ENCODE data around the gene DHRS11.

The DHRS11 gene

GRCh38 chr17:36609498-36609862 is 17.8 kb downstream of the DHRS11 start:
- in situ Hi-C loops (cut with MboI; ENCODE audit: low pct_unique_long_range_greater_than_20kb, low sequenced_read_pairs), result loop anchor here (25.0 kb wide), 3 partner anchors 453 to 778 kb away; partner anchors contain the start of gene C17orf78
- DNase-seq, result no peak

GRCh38 chr17:36610474-36610873 is 18.8 kb downstream of the DHRS11 start:
- no peak for DNase-seq
- in situ Hi-C loops (cut with MboI; ENCODE audit: low pct_unique_long_range_greater_than_20kb, low sequenced_read_pairs), result loop anchor here (25.0 kb wide), 3 partner anchors 452 to 777 kb away; partner anchors contain the start of gene C17orf78

GRCh38 chr17:36611345-36612072 is 19.8 kb downstream of the DHRS11 start:
- in situ Hi-C loops (cut with MboI; ENCODE audit: low pct_unique_long_range_greater_than_20kb, low sequenced_read_pairs), result loop anchor here (25.0 kb wide), 3 partner anchors 451 to 776 kb away; partner anchors contain the start of gene C17orf78
- DNase-seq, result no peak

GRCh38 chr17:36612323-36612722 is 20.6 kb downstream of the DHRS11 start:
- no peak for DNase-seq
- in situ Hi-C loops (cut with MboI; ENCODE audit: low pct_unique_long_range_greater_than_20kb, low sequenced_read_pairs), result loop anchor here (25.0 kb wide), 3 partner anchors 450 to 775 kb away; partner anchors contain the start of gene C17orf78

GRCh38 chr17:36613155-36613554 is 21.5 kb downstream of the DHRS11 start:
- no peak for DNase-seq
- in situ Hi-C loops (cut with MboI; ENCODE audit: low pct_unique_long_range_greater_than_20kb, low sequenced_read_pairs), result loop anchor here (25.0 kb wide), 3 partner anchors 449 to 774 kb away; partner anchors contain the start of gene C17orf78

- no peak for DNase-seq
- in situ Hi-C loops (cut with MboI; ENCODE audit: low pct_unique_long_range_greater_than_20kb, low sequenced_read_pairs), result loop anchor here (25.0 kb wide), 3 partner anchors 448 to 773 kb away; partner anchors contain the start of gene C17orf78
These were observed 22.4 kb downstream of the DHRS11 start for GRCh38 chr17:36614081-36614480.

- in situ Hi-C loops (cut with MboI; ENCODE audit: low pct_unique_long_range_greater_than_20kb, low sequenced_read_pairs), result loop anchor here (25.0 kb wide), 3 partner anchors 447 to 772 kb away; partner anchors contain the start of gene C17orf78
- DNase-seq, result no peak
These were observed 23.3 kb downstream of the DHRS11 start for GRCh38 chr17:36614933-36615332.

GRCh38 chr17:36616061-36617029 is 24.7 kb downstream of the DHRS11 start:
- in situ Hi-C loops (cut with MboI; ENCODE audit: low pct_unique_long_range_greater_than_20kb, low sequenced_read_pairs), result loop anchor here (25.0 kb wide), 3 partner anchors 446 to 771 kb away; partner anchors contain the start of gene C17orf78
- no peak for DNase-seq

GRCh38 chr17:36617773-36618172 is 26.1 kb downstream of the DHRS11 start:
- in situ Hi-C loops (cut with MboI; ENCODE audit: low pct_unique_long_range_greater_than_20kb, low sequenced_read_pairs), result loop anchor here (25.0 kb wide), 3 partner anchors 445 to 770 kb away; partner anchors contain the start of gene C17orf78
- no peak for DNase-seq

- in situ Hi-C loops (cut with MboI; ENCODE audit: low pct_unique_long_range_greater_than_20kb, low sequenced_read_pairs), result loop anchor here (25.0 kb wide), 3 partner anchors 439 to 764 kb away; partner anchors contain the start of gene C17orf78
- DNase-seq, result no peak
These were observed 31.6 kb downstream of the DHRS11 start for GRCh38 chr17:36623281-36623680.

GRCh38 chr17:36625188-36625587 is 33.5 kb downstream of the DHRS11 start:
- DNase-seq, result no peak
- in situ Hi-C loops (cut with MboI; ENCODE audit: low pct_unique_long_range_greater_than_20kb, low sequenced_read_pairs), result no loop called here

GRCh38 chr17:36627101-36627500 is 35.4 kb downstream of the DHRS11 start:
- DNase-seq, result no peak
- in situ Hi-C loops (cut with MboI; ENCODE audit: low pct_unique_long_range_greater_than_20kb, low sequenced_read_pairs), result no loop called here

- in situ Hi-C loops (cut with MboI; ENCODE audit: low pct_unique_long_range_greater_than_20kb, low sequenced_read_pairs), result no loop called here
These were observed 36.9 kb downstream of the DHRS11 start for GRCh38 chr17:36628576-36628975.

GRCh38 chr17:36629252-36629847 is 37.7 kb downstream of the DHRS11 start:
- in situ Hi-C loops (cut with MboI; ENCODE audit: low pct_unique_long_range_greater_than_20kb, low sequenced_read_pairs), result no loop called here
- peak; percentile 86 for DNase-seq

More at GRCh38 chr17:36628576-36628975, 36.9 kb downstream of the DHRS11 start:
- no peak for DNase-seq

GRCh38 chr17:36629970-36630502 is 38.4 kb downstream of the DHRS11 start:
- in situ Hi-C loops (cut with MboI; ENCODE audit: low pct_unique_long_range_greater_than_20kb, low sequenced_read_pairs), result no loop called here
- no peak for DNase-seq

- in situ Hi-C loops (cut with MboI; ENCODE audit: low pct_unique_long_range_greater_than_20kb, low sequenced_read_pairs), result no loop called here
- no peak for DNase-seq
These were observed 39.3 kb downstream of the DHRS11 start for GRCh38 chr17:36631022-36631421.

- no peak for DNase-seq
- in situ Hi-C loops (cut with MboI; ENCODE audit: low pct_unique_long_range_greater_than_20kb, low sequenced_read_pairs), result no loop called here
These were observed 41.5 kb downstream of the DHRS11 start for GRCh38 chr17:36632916-36633771.

- in situ Hi-C loops (cut with MboI; ENCODE audit: low pct_unique_long_range_greater_than_20kb, low sequenced_read_pairs), result no loop called here
- DNase-seq, result no peak
These were observed 48.7 kb downstream of the DHRS11 start for GRCh38 chr17:36640346-36640745.

All from KBM-7 (cell line).